GM13976 (cell line): ENCODE data around the gene FNDC11.
A peak's percentile ranks its signal among the peaks of the same experiment; 100 is the strongest.

Source experiments
- DNase-seq: peaks from one replicate; pipeline ENCODE4 v3.0.0; 2012; ENCODE audit warnings: low spot score
- in situ Hi-C: fragments of 300-500 bp; cut with MboI; formaldehyde crosslinking; loops from one replicate; pipeline ENCODE4 v1.12.0; 2022; ENCODE audit warnings: low sequenced_read_pairs, mixed read lengths, inconsistent platforms; ENCODE audit not compliant: unreplicated experiment
- TF ChIP-seq, protein P1 (sequence below): IDR thresholded peaks from 2 replicates; pipeline ENCODE4 v1.5.1; 2012; ENCODE audit warnings: borderline replicate concordance, mild to moderate bottlenecking; ENCODE audit not compliant: insufficient read depth; ENCODE audit errors: extremely low read depth, missing control alignments, control extremely low read depth

The FNDC11 gene, protein sequence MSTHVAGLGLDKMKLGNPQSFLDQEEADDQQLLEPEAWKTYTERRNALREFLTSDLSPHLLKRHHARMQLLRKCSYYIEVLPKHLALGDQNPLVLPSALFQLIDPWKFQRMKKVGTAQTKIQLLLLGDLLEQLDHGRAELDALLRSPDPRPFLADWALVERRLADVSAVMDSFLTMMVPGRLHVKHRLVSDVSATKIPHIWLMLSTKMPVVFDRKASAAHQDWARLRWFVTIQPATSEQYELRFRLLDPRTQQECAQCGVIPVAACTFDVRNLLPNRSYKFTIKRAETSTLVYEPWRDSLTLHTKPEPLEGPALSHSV

DNA sequence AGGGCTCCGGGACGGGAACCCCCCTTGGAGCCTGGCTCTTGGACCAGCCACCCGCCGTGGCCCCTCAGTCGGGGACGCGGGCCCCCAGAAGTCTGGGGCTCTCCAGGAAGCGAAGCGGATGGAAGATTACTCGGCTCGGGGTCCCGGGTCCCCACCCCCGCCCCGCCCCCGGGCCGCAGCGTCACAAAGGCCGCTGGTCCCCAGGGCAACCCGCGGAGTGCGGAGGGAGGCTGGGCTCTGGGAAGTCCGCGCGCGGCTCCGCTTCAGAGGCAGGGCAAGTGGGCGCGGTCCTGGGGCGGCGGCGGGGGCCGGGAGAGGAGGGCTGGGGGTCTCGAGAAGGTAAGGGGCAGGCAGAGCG is at the start of gene FNDC11:
TSS of gene FNDC11 (plus strand) at position 227 of the 358 bp plus-strand sequence. CDS start 1,505 bp downstream, outside the sequence.
- TF ChIP-seq, protein P1, sequence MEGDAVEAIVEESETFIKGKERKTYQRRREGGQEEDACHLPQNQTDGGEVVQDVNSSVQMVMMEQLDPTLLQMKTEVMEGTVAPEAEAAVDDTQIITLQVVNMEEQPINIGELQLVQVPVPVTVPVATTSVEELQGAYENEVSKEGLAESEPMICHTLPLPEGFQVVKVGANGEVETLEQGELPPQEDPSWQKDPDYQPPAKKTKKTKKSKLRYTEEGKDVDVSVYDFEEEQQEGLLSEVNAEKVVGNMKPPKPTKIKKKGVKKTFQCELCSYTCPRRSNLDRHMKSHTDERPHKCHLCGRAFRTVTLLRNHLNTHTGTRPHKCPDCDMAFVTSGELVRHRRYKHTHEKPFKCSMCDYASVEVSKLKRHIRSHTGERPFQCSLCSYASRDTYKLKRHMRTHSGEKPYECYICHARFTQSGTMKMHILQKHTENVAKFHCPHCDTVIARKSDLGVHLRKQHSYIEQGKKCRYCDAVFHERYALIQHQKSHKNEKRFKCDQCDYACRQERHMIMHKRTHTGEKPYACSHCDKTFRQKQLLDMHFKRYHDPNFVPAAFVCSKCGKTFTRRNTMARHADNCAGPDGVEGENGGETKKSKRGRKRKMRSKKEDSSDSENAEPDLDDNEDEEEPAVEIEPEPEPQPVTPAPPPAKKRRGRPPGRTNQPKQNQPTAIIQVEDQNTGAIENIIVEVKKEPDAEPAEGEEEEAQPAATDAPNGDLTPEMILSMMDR = no peak
- in situ Hi-C loops = no loop called here
- DNase-seq = peak; percentile 69

DNA sequence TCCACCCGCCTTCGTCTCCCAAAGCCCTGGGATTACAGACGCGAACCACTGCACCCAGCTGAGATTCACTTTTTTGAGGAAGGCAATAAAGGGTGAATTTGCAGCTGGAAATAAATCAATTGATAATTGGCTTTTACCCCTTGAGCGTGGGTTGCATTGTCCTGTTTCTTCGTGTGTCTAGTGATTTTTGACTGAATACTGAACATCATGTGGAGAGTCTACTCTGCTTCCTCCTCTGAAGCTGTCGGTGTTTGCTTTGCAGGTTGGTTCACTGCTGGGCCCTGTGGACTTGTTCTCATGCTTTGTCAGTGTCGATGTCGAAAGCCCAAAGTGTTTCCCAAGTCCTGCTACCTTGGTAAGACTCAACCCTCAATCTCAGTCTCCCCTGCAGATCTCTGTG is 49.3 kb upstream of the FNDC11 start:
- no peak for DNase-seq
- in situ Hi-C loops = no loop called here
- TF ChIP-seq, protein P1 = no peak

DNA sequence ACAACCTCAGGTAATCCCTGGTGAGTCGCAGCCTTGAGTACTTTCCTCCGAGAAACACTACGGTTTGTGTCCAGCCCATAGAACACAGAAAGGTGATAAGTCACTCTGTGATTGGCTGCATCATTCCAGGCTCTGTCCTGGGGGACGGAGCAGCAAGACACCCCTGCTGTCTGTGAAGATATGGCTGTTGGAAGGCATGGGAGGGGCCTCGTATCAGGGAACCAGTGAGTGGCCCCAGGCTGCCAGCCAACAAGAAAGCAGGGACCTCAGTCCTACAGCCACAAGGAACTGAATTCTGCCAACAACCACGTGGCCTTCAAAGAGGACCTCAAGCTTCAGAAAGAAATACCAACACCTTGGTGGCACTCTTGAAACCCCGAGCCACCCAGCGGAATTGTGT is 48.7 kb upstream of the FNDC11 start:
- no peak for DNase-seq
- TF ChIP-seq, protein P1 = no peak
- in situ Hi-C loops = no loop called here

DNA sequence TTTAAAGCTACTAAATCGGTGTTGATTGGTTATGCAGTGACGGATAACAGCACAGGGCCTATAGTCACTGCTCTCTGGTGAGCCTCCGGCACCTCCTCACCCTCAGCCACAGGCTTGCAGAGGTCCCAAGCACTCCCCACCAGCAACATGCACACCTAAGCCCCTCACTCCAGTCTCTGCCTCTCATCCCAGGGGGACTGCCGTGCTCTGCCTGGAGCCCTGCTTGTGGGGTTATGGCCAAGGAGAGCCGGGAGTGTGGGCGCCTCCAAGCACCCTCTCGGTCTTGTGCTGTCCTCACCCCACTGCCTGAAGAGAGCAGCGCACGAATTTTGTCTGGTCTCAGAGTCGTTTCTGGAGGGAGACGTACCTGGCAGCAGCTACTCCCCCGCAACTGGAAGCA is 48.2 kb upstream of the FNDC11 start:
- in situ Hi-C loops = no loop called here
- TF ChIP-seq, protein P1 = no peak
- no peak for DNase-seq

DNA sequence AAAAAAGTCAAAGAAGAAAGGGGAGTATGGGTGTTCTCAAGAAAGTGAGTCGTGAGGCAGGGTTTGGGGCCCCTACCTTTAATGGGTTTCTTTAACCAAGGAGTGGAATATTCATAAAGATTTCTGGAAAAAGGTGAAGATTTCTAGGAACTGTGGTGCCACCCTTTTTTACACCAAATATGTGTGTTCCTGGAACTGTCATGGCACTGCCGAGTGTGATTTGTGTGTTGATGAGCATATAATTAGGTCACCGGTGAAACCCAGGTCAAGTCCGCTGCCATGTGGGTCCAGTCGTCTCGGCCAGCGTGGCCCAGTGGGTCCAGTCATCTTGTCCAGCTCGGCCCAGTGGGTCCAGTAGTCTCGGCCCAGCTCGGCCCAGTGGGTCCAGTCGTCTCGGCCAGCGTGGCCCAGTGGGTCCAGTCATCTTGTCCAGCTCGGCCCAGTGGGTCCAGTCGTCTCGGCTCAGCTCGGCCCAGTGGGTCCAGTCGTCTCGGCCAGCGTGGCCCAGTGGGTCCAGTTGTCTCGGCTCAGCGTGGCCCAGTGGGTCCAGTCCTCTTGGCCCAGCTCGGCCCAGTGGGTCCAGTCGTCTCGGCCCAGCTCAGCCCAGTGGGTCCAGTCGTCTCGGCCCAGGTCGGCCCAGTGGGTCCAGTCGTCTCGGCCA is 46.7 kb upstream of the FNDC11 start:
- TF ChIP-seq, protein P1 = no peak
- in situ Hi-C loops = no loop called here
- DNase-seq = no peak

DNA sequence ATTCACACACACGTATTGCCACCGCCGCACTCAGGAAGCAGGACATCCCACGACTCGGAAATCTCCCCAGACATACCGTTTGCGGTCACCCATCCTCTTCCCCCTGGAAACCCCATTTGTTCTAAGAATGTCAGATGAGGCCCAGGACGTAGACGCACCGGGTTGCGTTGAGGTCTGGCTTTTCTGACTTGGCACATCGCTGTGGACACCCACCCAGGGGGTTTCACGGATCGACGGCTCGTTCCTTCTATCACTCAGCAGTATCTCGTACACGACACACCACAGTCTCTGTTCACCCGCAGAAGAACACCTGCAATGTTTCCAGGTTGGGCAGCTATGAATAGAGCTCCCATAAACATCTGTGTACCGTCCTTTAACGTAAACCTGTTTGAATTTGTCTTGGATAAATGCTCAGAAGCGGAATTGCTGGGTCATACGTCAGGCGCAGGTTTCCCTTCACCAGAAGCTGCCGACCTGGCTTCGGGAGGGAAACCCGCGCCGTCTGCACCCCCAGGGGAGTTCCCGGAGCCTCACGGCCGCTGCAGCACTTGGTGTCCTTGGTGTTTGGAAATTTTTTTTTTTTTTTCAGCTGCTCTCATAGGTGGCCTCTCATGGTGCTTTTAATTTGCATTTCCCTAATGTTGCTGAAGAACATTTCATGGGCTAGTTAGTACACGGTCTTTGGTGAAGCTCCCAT is 45.7 kb upstream of the FNDC11 start:
- DNase-seq = no peak

More for the DNA sequence above, 45.7 kb upstream of the FNDC11 start:
- in situ Hi-C loops = no loop called here
- TF ChIP-seq, protein P1 = no peak
